GM19035 (cell line): ENCODE results near the gene HLA-E.
"Not testable (repeated sequence)": the region's sequence is repeated elsewhere in the genome, so short reads cannot be mapped to it uniquely, and the experiment has no call there.

Source experiments
- ATAC-seq: cut with Tn5 transposase; IDR thresholded peaks from one replicate; pipeline ENCODE4 v1.9.1; 2021; ENCODE audit not compliant: unreplicated experiment

Gene HLA-E

GRCh38 chr6:30489081-30490025 is at the start of gene HLA-E:
Gene HLA-E (plus strand): TSS chr6:30489509. CDS start chr6:30489532, 23 bp downstream.
- peak; percentile 88 for ATAC-seq

GRCh38 chr6:30441171-30441570 is 48.1 kb upstream of the HLA-E start:
- no peak for ATAC-seq

GRCh38 chr6:30443657-30444450 is 45.5 kb upstream of the HLA-E start:
- ATAC-seq = no peak

GRCh38 chr6:30444451-30444742 is 44.9 kb upstream of the HLA-E start:
- ATAC-seq = no peak

GRCh38 chr6:30446259-30446658 is 43.0 kb upstream of the HLA-E start:
- ATAC-seq = no peak

- no peak for ATAC-seq
Measured at GRCh38 chr6:30447237-30447636, 42.1 kb upstream of the HLA-E start.

- no peak for ATAC-seq
Measured at GRCh38 chr6:30450548-30450908, 38.8 kb upstream of the HLA-E start.

GRCh38 chr6:30450909-30451841 is 38.1 kb upstream of the HLA-E start:
- no peak for ATAC-seq

GRCh38 chr6:30452736-30453507 is 36.4 kb upstream of the HLA-E start:
- no peak for ATAC-seq

GRCh38 chr6:30453508-30454116 is 35.7 kb upstream of the HLA-E start:
- no peak for ATAC-seq

- no peak for ATAC-seq
Measured at GRCh38 chr6:30459145-30459544, 30.2 kb upstream of the HLA-E start.

GRCh38 chr6:30461055-30461454 is 28.3 kb upstream of the HLA-E start:
- no peak for ATAC-seq

GRCh38 chr6:30462482-30462881 is 26.8 kb upstream of the HLA-E start:
- no peak for ATAC-seq

- ATAC-seq = no peak
Measured at GRCh38 chr6:30463242-30463641, 26.1 kb upstream of the HLA-E start.

- no peak for ATAC-seq
Measured at GRCh38 chr6:30463651-30464618, 25.4 kb upstream of the HLA-E start.

GRCh38 chr6:30465595-30466306 is 23.6 kb upstream of the HLA-E start:
- no peak for ATAC-seq

GRCh38 chr6:30470968-30471367 is 18.3 kb upstream of the HLA-E start:
- no peak for ATAC-seq

- ATAC-seq = not testable (repeated sequence)
Measured at GRCh38 chr6:30475116-30475515, 14.2 kb upstream of the HLA-E start.
